ENCODE measurements around the gene F12.
A peak's percentile ranks its signal among the peaks of the same experiment; 100 is the strongest.
"Not testable (repeated sequence)": the region's sequence is repeated elsewhere in the genome, so short reads cannot be mapped to it uniquely, and the experiment has no call there.

F12 gene

DNA sequence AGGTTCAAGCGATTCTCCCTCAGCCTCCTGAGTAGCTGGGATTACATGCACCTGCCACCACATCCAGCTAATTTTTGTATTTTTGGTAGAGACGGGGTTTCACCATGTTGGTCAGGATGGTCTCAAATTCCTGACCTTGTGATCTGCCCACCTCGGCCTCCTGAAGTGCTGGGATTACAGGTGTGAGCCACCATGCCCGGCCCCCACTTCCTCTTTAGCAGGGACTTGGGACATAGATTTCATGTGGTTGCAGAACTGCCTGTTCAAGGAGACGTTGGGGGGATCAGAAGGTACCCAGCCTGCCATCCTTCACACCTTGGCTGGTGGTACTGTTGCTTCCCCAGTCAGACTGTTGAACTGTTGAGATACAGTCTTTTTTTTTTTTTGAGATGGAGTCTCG lies 7.7 kb upstream of the F12 start:
- DNase-seq (ENCODE audit: low read depth in 4 of 4, low spot score in 1 of 4): not testable (repeated sequence)

DNA sequence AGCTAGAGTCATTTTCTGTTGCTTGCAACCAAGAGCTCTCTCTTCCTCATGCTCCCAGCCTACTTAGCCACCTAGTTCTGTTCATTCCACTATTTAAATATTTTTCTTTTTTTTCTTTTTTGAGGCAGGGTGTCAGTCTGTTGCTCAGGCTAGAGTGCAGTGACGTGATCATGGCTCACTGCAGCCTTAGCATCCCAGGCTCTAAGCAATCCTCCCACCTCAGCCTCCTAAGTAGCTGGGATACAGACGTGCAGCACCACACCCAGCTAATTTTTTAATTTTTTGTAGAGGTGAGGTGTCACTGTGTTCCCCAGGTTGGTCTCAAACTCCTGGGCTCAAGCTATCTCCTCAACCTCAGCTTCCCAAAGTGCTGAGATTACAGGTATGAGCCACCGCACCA lies 5.1 kb upstream of the F12 start:
- no peak for DNase-seq (ENCODE audit: low read depth in 4 of 4, low spot score in 1 of 4)

- no peak for DNase-seq (ENCODE audit: low read depth in 4 of 4, low spot score in 1 of 4)
Measured at GRCh38 chr5:177412603-177413233, 3.4 kb upstream of the F12 start.

- DNase-seq (ENCODE audit: low read depth in 4 of 4, low spot score in 1 of 4): no peak
Measured at GRCh38 chr5:177410575-177410974, 1.2 kb upstream of the F12 start.

GRCh38 chr5:177405805-177406204 lies 3.6 kb downstream of the F12 start:
- no peak for DNase-seq (ENCODE audit: low read depth in 4 of 4, low spot score in 1 of 4)

- no peak for DNase-seq (ENCODE audit: low read depth in 4 of 4, low spot score in 1 of 4)
Measured at GRCh38 chr5:177405312-177405711, 4.1 kb downstream of the F12 start.

DNA sequence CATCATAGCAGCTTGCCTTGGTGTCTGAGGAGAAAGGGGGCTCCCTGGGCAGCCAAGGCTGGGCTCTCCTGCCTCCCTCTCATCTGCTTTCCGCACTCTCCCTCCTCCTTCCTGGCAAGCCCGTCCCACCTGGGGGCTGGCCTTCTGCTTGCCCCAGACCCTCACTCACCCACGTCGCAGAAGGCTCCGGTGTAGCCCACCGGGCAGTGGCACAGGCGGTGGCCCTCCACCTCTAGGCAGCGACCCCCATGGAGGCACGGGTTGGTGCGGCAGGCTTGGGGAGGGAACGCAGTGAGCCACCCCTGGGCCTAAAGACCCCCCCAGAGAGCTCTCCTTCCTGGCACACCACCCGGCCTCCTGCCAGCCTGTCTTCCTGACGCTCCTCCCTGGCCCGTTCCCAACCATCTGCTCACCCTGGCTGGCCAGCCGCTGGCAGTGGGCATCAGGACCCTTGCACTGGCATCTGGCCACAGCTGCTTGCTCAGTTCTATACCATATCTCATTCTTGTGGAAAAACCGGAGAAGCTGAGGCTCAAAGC lies 4.7 kb downstream of the F12 start:
- DNase-seq (ENCODE audit: low read depth in 4 of 4, low spot score in 1 of 4): no peak

DNA sequence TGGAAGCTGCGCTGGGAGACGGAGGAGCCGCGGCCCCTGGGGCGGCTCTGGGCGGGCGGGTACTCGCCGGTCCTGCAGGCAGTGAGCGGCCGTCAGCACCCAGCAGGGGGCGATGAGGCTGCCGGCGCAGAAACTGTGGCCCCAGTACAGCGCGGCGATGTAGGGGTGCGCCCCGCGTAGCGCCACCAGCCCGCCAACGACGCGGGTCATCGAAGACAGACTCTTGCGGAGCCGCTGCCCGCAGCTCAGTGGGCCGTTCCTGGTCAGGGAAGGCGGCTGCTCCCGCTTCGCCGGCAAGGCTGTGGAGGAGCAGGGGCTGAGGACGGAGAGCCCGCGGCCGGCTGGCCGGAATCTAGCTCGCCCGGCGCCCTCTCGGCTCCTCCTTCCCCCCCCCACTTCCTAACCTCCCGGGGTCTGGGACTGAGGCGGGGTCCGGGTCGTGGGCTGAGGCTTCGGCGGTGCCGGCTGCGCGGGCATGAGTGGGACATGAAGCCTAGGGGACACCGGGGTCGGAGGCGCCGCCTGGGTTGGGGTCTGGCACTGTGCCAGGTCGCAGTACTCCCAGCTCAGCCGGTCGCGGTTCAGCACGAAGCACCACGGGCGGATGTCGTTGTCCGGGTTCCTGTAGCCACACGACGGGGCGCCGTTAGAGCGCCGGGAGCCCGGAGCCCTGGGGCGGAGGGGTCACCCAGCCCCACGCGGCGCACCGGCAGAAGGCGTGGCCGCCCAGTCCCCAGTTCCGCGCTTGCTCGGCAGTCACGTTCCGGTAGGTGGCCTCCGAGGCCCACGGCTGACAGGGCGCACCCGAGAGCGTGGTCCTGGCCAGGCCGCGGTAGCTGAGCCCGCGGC lies 5.3 kb downstream of the F12 start:
- peak in 3 of 4 experiments; percentile 67 to 83 (median 72) for DNase-seq (ENCODE audit: low read depth in 4 of 4, low spot score in 1 of 4)

DNA sequence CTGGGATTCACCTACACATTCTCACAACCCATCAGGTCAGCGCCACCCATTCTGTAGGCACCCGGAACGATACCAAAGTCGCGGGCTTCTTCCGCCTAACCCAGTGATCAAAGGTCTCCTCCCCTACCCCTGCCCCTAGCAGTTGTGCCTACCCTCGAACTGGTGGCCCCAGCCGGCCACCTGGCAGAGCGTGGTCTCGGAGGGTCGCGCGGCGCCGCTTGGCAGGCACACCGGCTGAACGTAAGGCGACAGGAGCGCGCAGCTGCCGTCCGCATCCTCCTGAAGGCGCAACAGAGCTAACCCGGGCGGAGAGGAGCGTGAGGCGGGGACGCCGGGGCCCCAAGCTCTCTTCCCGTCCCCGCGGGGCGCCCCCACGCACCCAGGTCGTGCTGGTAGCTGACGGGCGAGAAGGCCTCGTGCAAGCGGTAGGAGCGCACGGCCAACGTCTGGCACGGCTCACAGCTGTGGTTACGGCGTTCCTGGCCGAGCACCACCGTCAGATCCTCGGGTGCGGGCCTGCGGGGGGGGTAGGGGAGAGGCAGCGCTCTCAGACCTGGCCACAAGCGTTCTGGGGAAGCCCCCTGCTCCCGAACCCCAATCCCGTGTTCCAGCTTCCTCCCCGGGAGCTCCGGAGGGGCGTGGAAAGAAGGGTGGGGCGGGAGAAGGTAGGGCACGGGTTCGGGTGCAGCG lies 6.1 kb downstream of the F12 start:
- no peak for DNase-seq (ENCODE audit: low read depth in 4 of 4, low spot score in 1 of 4)

DNA sequence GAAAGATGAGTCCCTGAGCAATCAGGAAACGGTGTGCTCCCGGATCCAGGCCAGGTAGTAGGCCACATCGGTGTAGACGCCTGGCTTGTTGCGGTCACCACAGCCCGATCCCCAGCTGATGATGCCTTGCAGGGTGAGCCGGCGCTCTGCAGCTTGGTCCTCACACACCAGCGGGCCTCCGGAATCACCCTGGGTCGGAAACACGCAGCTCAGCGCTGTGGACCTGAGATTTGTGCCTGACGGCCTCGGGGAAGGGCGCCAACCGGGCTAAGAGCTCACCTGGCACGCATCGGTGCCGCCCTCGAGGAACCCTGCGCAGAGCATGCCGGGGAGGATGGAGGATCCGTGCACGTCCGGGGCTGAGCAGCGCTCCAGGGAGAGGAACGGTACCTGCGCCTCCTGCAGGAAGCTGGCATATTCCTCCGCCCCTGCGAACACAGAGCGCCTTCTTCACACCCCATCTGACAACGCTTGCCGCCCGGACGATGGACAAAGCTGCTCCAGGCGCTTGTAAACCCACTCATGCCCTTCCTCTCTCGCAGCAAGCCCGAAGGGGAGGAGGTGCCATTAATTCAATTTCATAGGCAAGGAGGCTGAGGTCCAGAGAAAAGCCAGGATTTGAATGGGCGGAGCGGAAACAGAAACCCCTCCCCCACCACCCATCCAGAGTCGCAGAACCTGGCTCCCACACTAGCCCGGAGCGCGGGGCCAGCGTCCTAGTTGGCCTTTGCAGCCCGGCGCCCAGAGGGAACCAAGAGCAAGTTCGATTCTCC lies 6.9 kb downstream of the F12 start:
- DNase-seq (ENCODE audit: low read depth in 4 of 4, low spot score in 1 of 4): peak in 2 of 4 experiments; percentile 55 to 67

DNA sequence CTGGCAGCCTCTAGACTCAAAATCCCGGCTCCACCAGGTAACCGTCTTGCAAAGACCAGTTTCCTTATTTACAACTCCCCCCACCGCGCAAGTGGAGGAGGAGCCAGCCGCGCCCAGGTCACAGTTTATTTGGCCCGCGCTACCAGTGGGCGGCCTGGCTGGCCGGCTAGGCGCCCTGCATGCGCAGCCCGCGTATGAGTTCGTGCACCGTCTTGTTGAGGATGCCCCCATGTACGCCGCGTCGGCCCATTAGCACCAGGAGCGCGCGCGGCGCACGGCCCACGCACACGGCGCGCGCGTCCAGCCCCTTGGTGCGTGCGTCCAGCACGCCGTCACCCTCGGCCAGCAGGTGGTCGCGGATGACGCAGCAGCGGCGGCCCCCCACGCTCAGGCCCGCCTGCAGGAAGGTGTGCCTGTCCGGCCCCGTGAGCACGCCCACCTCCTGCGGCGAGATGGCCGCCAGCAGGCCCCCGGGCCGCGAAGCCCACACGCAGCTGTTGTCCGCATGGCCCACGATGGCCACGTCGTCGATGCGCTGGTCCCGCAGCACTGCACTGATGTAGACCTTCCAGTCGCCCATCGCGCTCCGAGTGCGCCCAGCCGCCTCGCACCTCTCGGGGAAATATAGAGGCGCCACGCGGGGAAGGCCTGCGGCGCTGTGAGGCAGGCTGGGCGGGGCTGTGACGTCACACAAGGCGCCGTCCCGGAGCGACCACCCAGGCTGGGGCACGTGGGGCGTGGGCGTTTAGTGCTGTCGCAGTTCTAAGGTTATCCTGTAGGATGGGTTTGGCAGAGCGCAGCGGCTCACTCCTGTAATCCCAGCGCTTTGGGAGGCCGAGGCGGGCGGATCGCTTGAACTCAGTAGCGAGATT lies 9.1 kb downstream of the F12 start, which contains the start of gene PFN3:
PFN3 (minus strand) TSS at position 665 of the 872 bp plus-strand sequence; CDS start at position 580, 85 bp downstream.
- no peak for DNase-seq (ENCODE audit: low read depth in 4 of 4, low spot score in 1 of 4)

GRCh38 chr5:177397875-177398390 lies 11.4 kb downstream of the F12 start:
- no peak for DNase-seq (ENCODE audit: low read depth in 4 of 4, low spot score in 1 of 4)

GRCh38 chr5:177396807-177397206 lies 12.6 kb downstream of the F12 start:
- DNase-seq (ENCODE audit: low read depth in 4 of 4, low spot score in 1 of 4): no peak

DNA sequence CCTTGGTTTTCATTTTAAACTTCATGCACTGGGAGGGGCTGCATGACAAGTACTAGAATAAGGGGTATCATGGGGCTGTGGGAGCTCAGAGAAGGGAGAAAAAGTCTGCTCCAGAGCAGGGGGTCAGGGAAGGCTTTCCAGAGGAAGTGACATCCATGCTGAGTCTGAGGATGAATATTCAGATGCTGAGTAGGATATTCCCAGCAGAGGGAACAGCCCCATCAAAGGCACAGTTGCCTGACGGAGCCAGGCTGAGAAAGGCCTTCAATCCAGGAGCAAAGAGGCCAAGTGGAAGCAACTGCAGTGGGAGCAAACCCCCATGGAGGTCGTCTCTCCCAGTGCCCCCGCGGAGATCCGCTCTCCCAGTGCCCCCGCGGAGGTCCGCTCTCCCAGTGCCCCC lies 13.3 kb downstream of the F12 start:
- no peak for DNase-seq (ENCODE audit: low read depth in 4 of 4, low spot score in 1 of 4)

- no peak for DNase-seq (ENCODE audit: low read depth in 4 of 4, low spot score in 1 of 4)
Measured at GRCh38 chr5:177393990-177394389, 15.4 kb downstream of the F12 start.

- DNase-seq (ENCODE audit: low read depth in 4 of 4, low spot score in 1 of 4): no peak
Measured at GRCh38 chr5:177393206-177393765, 16.1 kb downstream of the F12 start.

GRCh38 chr5:177392765-177393164 lies 16.6 kb downstream of the F12 start:
- DNase-seq (ENCODE audit: low read depth in 4 of 4, low spot score in 1 of 4): no peak

DNA sequence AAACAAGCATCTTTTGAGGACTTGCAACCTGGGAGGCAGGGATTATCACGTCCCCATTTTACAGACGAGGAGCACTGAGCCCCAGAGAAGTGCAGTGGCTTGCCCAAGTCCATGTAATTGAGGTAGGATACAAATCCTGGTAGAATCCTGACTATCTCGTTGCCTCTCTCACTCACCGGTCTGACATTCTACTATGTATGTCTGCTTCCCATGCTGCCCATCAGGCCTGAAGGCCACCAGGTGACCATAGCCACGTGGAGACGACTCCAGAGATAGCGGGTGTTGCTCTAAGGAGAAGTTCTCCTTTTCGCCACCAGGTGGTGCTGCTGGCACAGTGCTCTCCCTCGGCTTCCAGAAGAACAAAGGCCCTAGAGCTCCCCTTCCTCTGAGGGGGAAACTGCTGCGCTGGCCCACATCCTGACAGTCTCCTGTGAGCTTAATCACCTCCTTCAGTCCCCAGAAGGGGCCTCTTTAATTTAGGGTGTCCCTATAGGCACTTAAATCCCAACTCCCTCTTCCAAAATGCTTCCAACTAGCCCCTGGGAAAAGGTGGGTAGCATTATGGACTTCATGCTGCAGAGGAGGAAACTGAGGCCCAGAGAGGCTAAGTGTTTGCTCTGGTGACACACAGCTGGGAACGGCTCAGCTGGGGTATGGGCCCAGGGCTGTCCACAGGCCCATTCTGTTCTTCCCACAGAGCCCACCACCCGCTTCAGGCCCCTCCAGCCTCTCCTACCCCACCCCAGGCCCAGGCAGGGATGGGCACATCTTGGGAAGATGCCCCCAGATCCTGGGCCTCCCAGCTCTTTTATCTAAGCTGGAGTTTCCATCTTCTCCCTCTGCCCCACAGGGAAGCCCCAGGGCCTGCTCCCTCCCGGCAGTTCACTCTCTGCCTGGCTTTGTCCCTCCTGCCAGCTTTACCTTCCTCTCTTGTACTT lies 18.7 kb downstream of the F12 start:
- peak; percentile 74 to 87 (median 80) for DNase-seq (ENCODE audit: low read depth in 4 of 4, low spot score in 1 of 4)
